SK-MEL-5 (cell line): ENCODE measurements around the gene MICA. TPM values are rescaled to one million over a fixed set of nuclear protein-coding genes. Genes with fewer than 3 reads are reported as not detected.
"Not testable (repeated sequence)": the region's sequence is repeated elsewhere in the genome, so short reads cannot be mapped to it uniquely, and the experiment has no call there.

Source experiments
- DNase-seq: peaks from one replicate; pipeline ENCODE4 v3.0.0-alpha.2; 2016; ENCODE audit warnings: low read depth, low spot score
- in situ Hi-C: cut with HindIII; loops from 2 replicates; pipeline ENCODE4 v1.10.0; 2016; ENCODE audit warnings: low sequenced_read_pairs, high pct_unique_total_duplicates, low pct_unique_long_range_greater_than_20kb
- total RNA-seq: library from RNA; depleted of rRNA; stranded (reverse); fragments of >200 nt; shearing (Covaris generic); gene quantifications from 2 replicates; pipeline ENCODE4 v1.2.3, GENCODE V29; 2014

Gene MICA
- total RNA-seq, 1 experiment from 2014 or later, result 77.4 TPM

GRCh38 chr6:31378062-31378720 lies 25.2 kb upstream of the MICA start:
- no peak for DNase-seq
- in situ Hi-C loops, result no loop called here

GRCh38 chr6:31378721-31379103 lies 24.7 kb upstream of the MICA start:
- in situ Hi-C loops, result no loop called here
- DNase-seq, result no peak

GRCh38 chr6:31379850-31380249 lies 23.5 kb upstream of the MICA start:
- DNase-seq, result no peak

GRCh38 chr6:31381666-31382065 lies 21.7 kb upstream of the MICA start:
- in situ Hi-C loops, result no loop called here
- no peak for DNase-seq

More at GRCh38 chr6:31379850-31380249, 23.5 kb upstream of the MICA start:
- in situ Hi-C loops, result no loop called here

GRCh38 chr6:31383149-31383548 lies 20.2 kb upstream of the MICA start:
- no peak for DNase-seq
- in situ Hi-C loops, result no loop called here

- in situ Hi-C loops, result no loop called here
Measured at GRCh38 chr6:31385041-31385440, 18.4 kb upstream of the MICA start.

GRCh38 chr6:31386099-31386498 lies 17.3 kb upstream of the MICA start:
- no peak for DNase-seq
- in situ Hi-C loops, result no loop called here

More at GRCh38 chr6:31385041-31385440, 18.4 kb upstream of the MICA start:
- DNase-seq, result no peak

- in situ Hi-C loops, result no loop called here
- DNase-seq, result no peak
Measured at GRCh38 chr6:31386977-31387376, 16.4 kb upstream of the MICA start.

GRCh38 chr6:31388916-31389801 lies 14.2 kb upstream of the MICA start:
- in situ Hi-C loops, DNase-seq: not testable (repeated sequence)

- in situ Hi-C loops, result not testable (repeated sequence)
Measured at GRCh38 chr6:31389802-31390132, 13.6 kb upstream of the MICA start.

GRCh38 chr6:31393932-31394331 lies 9.5 kb upstream of the MICA start:
- no peak for DNase-seq
- in situ Hi-C loops, result no loop called here

More at GRCh38 chr6:31389802-31390132, 13.6 kb upstream of the MICA start:
- DNase-seq, result not testable (repeated sequence)

GRCh38 chr6:31394381-31394780 lies 9.0 kb upstream of the MICA start:
- in situ Hi-C loops, result no loop called here
- no peak for DNase-seq

GRCh38 chr6:31395832-31396231 lies 7.6 kb upstream of the MICA start:
- in situ Hi-C loops, result no loop called here
- no peak for DNase-seq

- peak; percentile 83 for DNase-seq
- in situ Hi-C loops, result no loop called here
Measured at GRCh38 chr6:31396422-31397152, 6.8 kb upstream of the MICA start.

- in situ Hi-C loops, DNase-seq: not testable (repeated sequence)
Measured at GRCh38 chr6:31397153-31397499, 6.3 kb upstream of the MICA start.

GRCh38 chr6:31397901-31398525 lies 5.4 kb upstream of the MICA start:
- in situ Hi-C loops, result no loop called here
- DNase-seq, result no peak

GRCh38 chr6:31399589-31400466 lies 3.6 kb upstream of the MICA start:
- in situ Hi-C loops, result no loop called here

More at GRCh38 chr6:31399589-31400466, 3.6 kb upstream of the MICA start:
- DNase-seq, result peak; percentile 89
